Adrenal gland (tissue), 12 donors: ENCODE data around the gene TOM1L1. TPM values are rescaled to one million over a fixed set of nuclear protein-coding genes. Genes with fewer than 3 reads are reported as not detected.

Source experiments
- DNase-seq, 7 donors: peaks; one replicate each; pipeline ENCODE4 v3.0.0-alpha.2; 2019 to 2020
- H3K27ac ChIP-seq, 5 donors: fragments of 200-600 bp; sonication (generic) in 4 of 5; 1 replicate in 3 of 5; 2 replicates in 2 of 5; pipeline versions ENCODE4 v1.5.1 to v1.8.0; 2016 to 2020; ENCODE audit warnings: mild to moderate bottlenecking in 1 of 5
- H3K27me3 ChIP-seq: fragments of 200-600 bp; 2 replicates; pipeline ENCODE4 v1.8.0; 2021
- H3K36me3 ChIP-seq, 2 donors: fragments of 200-600 bp; replicated peaks in 1 of 2; 1 replicate in 1 of 2; 2 replicates in 1 of 2; pipeline versions ENCODE4 v1.5.1 to v1.8.0; 2018 to 2022
- H3K4me1 ChIP-seq, 2 donors: fragments of 200-600 bp; replicated peaks in 1 of 2; 1 replicate in 1 of 2; 2 replicates in 1 of 2; pipeline versions ENCODE4 v1.5.1 to v1.8.0; 2018 to 2021
- H3K4me3 ChIP-seq, 4 donors: fragments of 200-600 bp; sonication (generic) in 3 of 4; one replicate each; pipeline ENCODE4 v1.5.1; 2016 to 2018
- H3K9me3 ChIP-seq, 3 donors: fragments of 200-600 bp; sonication (generic) in 1 of 3; replicated peaks in 1 of 3; 1 replicate in 2 of 3; 2 replicates in 1 of 3; pipeline versions ENCODE4 v1.5.1 to v1.8.0; 2016 to 2021
- CTCF ChIP-seq, 6 experiments: fragments of 450-650 bp in 4 of 6; fragments of 200-600 bp in 2 of 6; sonication (generic) in 1 of 6; IDR thresholded peaks; 1 replicate in 5 of 6; 2 replicates in 1 of 6; pipeline versions ENCODE4 v1.5.1 to v1.8.0; 2016 to 2021; ENCODE audit warnings: antibody characterized with exemption in 6 of 6, mild to moderate bottlenecking in 2 of 6, moderate library complexity in 1 of 6
- POLR2A ChIP-seq, 2 donors: fragments of 450-650 bp; IDR thresholded peaks; one replicate each; pipeline ENCODE4 v1.6.1; 2017; ENCODE audit warnings: antibody characterized with exemption in 2 of 2, mild to moderate bottlenecking in 2 of 2, moderate library complexity in 1 of 2
- WGBS, 4 donors: extraction: QIAGEN DNeasy Blood & Tissue Kit in 2 of 4; methylation state at CpG; one replicate each; pipeline versions ENCODE4 v1.1.5 to v1.1.7; 2013 to 2017; 5-methylcytosine and 5-hydroxymethylcytosine counted together
- intact Hi-C, 2 donors: fragments of 100-400 bp; cut with DNase I; formaldehyde crosslinking; loops; one replicate each; pipeline versions ENCODE4 v1.14.1 to v1.15.0; 2022 to 2023
- polyA plus RNA-seq, 3 donors: library from polyadenylated mRNA; stranded (reverse); fragments of 200-250 nt in 2 of 3; fragments of 350-450 nt in 1 of 3; fragmentation: Illumina TruSeq in 1 of 3; extraction: RNeasy Lipid Tissue Mini Kit (QIAGEN cat#74804) in 1 of 3; gene quantifications; one replicate each; pipeline ENCODE4 v1.2.3, GENCODE V29; 2013 to 2014
- total RNA-seq, 9 donors: library from RNA; depleted of rRNA in 4 of 9; stranded (reverse); fragments of >200 nt in 4 of 9; fragments of 120-200 nt in 1 of 9; fragmentation: NEBNext Ultra II Directional in 1 of 9; extraction: Animal tissue kit (Norgen Biotek cat#: 25700) in 1 of 9; gene quantifications; one replicate each; pipeline versions ENCODE4 v1.1.0 to v1.2.4, GENCODE V29; 2013 to 2023
- donor health status: healthy with polysubstance abuse.
- donor health status: Bipolar disorder and iron deficiency.
- donor health status: DM: yes; HTN: yes; CAD: no.
- donor health status: DM: no; HTN: no; CAD: no.
- donor health status: DM: no; HTN: no; CAD: no.
- donor health status: DM: yes; HTN: yes; CAD: no.

TOM1L1 gene
- total and polyA plus RNA-seq, 12 donors = 8.1 to 44.0 (median 31.9) TPM

GRCh38 chr17:54887787-54888186, 12.9 kb upstream of the TOM1L1 start:
- Histone ChIP-seq H3K4me3 (no peak overlapping the region), H3K4me1 (no peaks in the 10 kb centered on the region), H3K27me3 (no peaks in the 10 kb centered on the region), H3K36me3 (no peaks in the 10 kb centered on the region), H3K9me3 (no peaks in the 10 kb centered on the region), H3K27ac (no peak overlapping the region)
- DNase-seq = no peak
- 57 to 65% (median 63%) methylated on average over 3 of the region's 3 CpGs for WGBS, 4 donors
- TF ChIP-seq POLR2A (IDR thresholded peaks at IDR 0.05) (no peak), CTCF (IDR thresholded peaks at IDR 0.05) (no peak)
- intact Hi-C loops = no loop called here

- Histone ChIP-seq H3K4me1 (no peaks in the 10 kb centered on the region), H3K27me3 (no peaks in the 10 kb centered on the region), H3K36me3 (no peaks in the 10 kb centered on the region), H3K4me3 (no peak overlapping the region), H3K9me3 (no peaks in the 10 kb centered on the region), H3K27ac (no peak overlapping the region)
- WGBS, 4 donors = 68 to 88% (median 77%) methylated on average over 6 of the region's 6 CpGs
- no peak for DNase-seq
- intact Hi-C loops = no loop called here
- TF ChIP-seq POLR2A (IDR thresholded peaks at IDR 0.05) = no peak
- no peak for TF ChIP-seq CTCF (IDR thresholded peaks at IDR 0.05)
Observed at GRCh38 chr17:54888254-54888653, 12.4 kb upstream of the TOM1L1 start.

- H3K27ac ChIP-seq = no peak overlapping the region
- 77 to 84% (median 80%) methylated on average over 7 of the region's 7 CpGs for WGBS, 4 donors
- H3K4me3 ChIP-seq = no peak overlapping the region
- no peaks in the 10 kb centered on the region for H3K36me3 ChIP-seq
- no peaks in the 10 kb centered on the region for H3K9me3 ChIP-seq
- TF ChIP-seq POLR2A (IDR thresholded peaks at IDR 0.05) (no peak), CTCF (IDR thresholded peaks at IDR 0.05) (no peak)
- intact Hi-C loops = no loop called here
- DNase-seq = no peak
- H3K27me3 ChIP-seq = no peaks in the 10 kb centered on the region
- no peaks in the 10 kb centered on the region for H3K4me1 ChIP-seq
Observed at GRCh38 chr17:54888981-54889380, 11.7 kb upstream of the TOM1L1 start.

GRCh38 chr17:54891176-54891821, 9.4 kb upstream of the TOM1L1 start:
- no peaks in the 10 kb centered on the region for H3K27me3 ChIP-seq
- no peaks in the 10 kb centered on the region for H3K9me3 ChIP-seq
- no peaks in the 10 kb centered on the region for H3K36me3 ChIP-seq
- intact Hi-C loops = no loop called here
- H3K27ac ChIP-seq = no peak overlapping the region
- no peaks in the 10 kb centered on the region for H3K4me1 ChIP-seq
- DNase-seq = peak; percentile 29 to 66 (median 52)
- no peak overlapping the region for H3K4me3 ChIP-seq
- TF ChIP-seq CTCF (IDR thresholded peaks at IDR 0.05) = peak in 5 of 6 experiments; percentile 41 to 65 (median 54)
- TF ChIP-seq POLR2A (IDR thresholded peaks at IDR 0.05) = no peak
- 0 to 12% (median 4%) methylated on average over 1 of the region's 1 CpG for WGBS, 4 donors
